Prostate gland (tissue), 2 donors: ENCODE results near the gene RNF144A.

Experiments used
- POLR2A ChIP-seq: fragments of 450-650 bp; IDR thresholded peaks from one replicate; pipeline ENCODE4 v1.6.1; 2016; ENCODE audit warnings: antibody characterized with exemption, mild to moderate bottlenecking
- POLR2AphosphoS5 ChIP-seq: sonication (generic); formaldehyde crosslinking; IDR thresholded peaks from one replicate; pipeline ENCODE4 v1.6.1; 2017; ENCODE audit warnings: antibody characterized with exemption
- TF ChIP-seq, protein P1 (sequence below), 4 experiments: fragments of 200-600 bp in 2 of 4; fragments of 450-650 bp in 2 of 4; sonication (generic) in 2 of 4; IDR thresholded peaks; 1 replicate in 3 of 4; 2 replicates in 1 of 4; pipeline ENCODE4 v1.5.1; 2016 to 2019; ENCODE audit warnings: antibody characterized with exemption in 4 of 4, mild to moderate bottlenecking in 2 of 4, moderate library complexity in 2 of 4

DNA sequence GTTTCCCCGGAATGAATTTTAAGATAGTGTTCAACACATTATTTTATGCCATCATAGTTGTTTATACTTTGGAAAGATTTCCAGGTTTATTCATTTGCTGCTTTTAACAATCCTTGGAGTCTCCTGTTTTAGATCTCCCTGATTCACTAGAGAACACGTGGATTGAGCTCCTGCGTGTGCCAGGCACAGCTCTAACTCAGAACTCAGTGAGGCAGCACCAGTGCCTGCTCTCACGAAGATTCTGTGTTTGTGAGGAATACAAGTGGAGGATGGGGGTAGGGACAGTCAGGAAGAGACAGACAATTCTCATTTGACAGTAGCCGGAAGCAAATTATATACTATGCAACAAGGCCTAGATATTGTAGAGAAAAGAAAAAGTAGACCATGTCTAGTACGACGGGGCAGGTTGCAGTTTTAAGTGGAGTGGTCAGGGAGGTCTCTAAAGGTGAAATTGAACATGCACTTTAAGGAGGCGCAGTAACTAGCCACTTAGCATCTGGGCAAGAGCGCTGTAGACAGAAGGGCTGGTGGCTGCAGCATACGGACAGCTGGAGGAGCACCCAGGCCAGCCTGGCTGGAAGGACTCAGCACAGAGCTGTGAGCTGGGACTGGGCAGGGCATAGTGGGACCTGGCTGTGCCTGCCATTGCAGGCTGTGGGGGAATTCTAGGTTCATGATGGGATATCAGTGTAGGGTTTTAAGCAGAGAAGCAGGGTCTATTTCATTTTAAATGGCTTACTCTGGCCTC lies 24.3 kb downstream of the RNF144A start:
- TF ChIP-seq, protein P1, sequence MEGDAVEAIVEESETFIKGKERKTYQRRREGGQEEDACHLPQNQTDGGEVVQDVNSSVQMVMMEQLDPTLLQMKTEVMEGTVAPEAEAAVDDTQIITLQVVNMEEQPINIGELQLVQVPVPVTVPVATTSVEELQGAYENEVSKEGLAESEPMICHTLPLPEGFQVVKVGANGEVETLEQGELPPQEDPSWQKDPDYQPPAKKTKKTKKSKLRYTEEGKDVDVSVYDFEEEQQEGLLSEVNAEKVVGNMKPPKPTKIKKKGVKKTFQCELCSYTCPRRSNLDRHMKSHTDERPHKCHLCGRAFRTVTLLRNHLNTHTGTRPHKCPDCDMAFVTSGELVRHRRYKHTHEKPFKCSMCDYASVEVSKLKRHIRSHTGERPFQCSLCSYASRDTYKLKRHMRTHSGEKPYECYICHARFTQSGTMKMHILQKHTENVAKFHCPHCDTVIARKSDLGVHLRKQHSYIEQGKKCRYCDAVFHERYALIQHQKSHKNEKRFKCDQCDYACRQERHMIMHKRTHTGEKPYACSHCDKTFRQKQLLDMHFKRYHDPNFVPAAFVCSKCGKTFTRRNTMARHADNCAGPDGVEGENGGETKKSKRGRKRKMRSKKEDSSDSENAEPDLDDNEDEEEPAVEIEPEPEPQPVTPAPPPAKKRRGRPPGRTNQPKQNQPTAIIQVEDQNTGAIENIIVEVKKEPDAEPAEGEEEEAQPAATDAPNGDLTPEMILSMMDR (IDR thresholded peaks at IDR 0.05) = no peak
- TF ChIP-seq POLR2AphosphoS5 = no peak
- TF ChIP-seq POLR2A = no peak
